Fibroblast of the conjunctiva (primary cell): ENCODE results near the gene METTL4.
"Not testable (repeated sequence)": the region's sequence is repeated elsewhere in the genome, so short reads cannot be mapped to it uniquely, and the experiment has no call there.

Experiments
- DNase-seq: peaks from one replicate; pipeline ENCODE4 v3.0.0-alpha.2; 2010; ENCODE audit warnings: low read depth

METTL4 gene

GRCh38 chr18:2559249-2559648 lies 12.1 kb downstream of the METTL4 start:
- no peak for DNase-seq

- no peak for DNase-seq
Measured at GRCh38 chr18:2557536-2557935, 13.8 kb downstream of the METTL4 start.

- DNase-seq, result no peak
Measured at GRCh38 chr18:2555895-2556294, 15.4 kb downstream of the METTL4 start.

GRCh38 chr18:2554696-2555095 lies 16.6 kb downstream of the METTL4 start:
- DNase-seq, result no peak

- DNase-seq, result no peak
Measured at GRCh38 chr18:2551425-2551824, 19.9 kb downstream of the METTL4 start.

- no peak for DNase-seq
Measured at GRCh38 chr18:2549462-2549861, 21.8 kb downstream of the METTL4 start.

- peak; percentile 37 for DNase-seq
Measured at GRCh38 chr18:2547477-2548087, 23.7 kb downstream of the METTL4 start.

- DNase-seq, result no peak
Measured at GRCh38 chr18:2545155-2545554, 26.1 kb downstream of the METTL4 start.

- peak; percentile 23 for DNase-seq
Measured at GRCh38 chr18:2541925-2542563, 29.3 kb downstream of the METTL4 start.

GRCh38 chr18:2540575-2540974 lies 30.7 kb downstream of the METTL4 start:
- DNase-seq, result no peak

- DNase-seq, result no peak
Measured at GRCh38 chr18:2538844-2539243, 32.5 kb downstream of the METTL4 start.

- DNase-seq, result no peak
Measured at GRCh38 chr18:2538236-2538635, 33.1 kb downstream of the METTL4 start.

GRCh38 chr18:2537296-2537695 lies 34.0 kb downstream of the METTL4 start:
- DNase-seq, result no peak

- peak; percentile 23 for DNase-seq
Measured at GRCh38 chr18:2536493-2536892, 34.8 kb downstream of the METTL4 start.

GRCh38 chr18:2536063-2536462 lies 35.2 kb downstream of the METTL4 start:
- DNase-seq, result no peak

- no peak for DNase-seq
Measured at GRCh38 chr18:2535419-2535910, 35.8 kb downstream of the METTL4 start.

- no peak for DNase-seq
Measured at GRCh38 chr18:2534906-2535305, 36.4 kb downstream of the METTL4 start.

- DNase-seq, result no peak
Measured at GRCh38 chr18:2532797-2533196, 38.5 kb downstream of the METTL4 start.

- no peak for DNase-seq
Measured at GRCh38 chr18:2531751-2532150, 39.6 kb downstream of the METTL4 start.

- DNase-seq, result no peak
Measured at GRCh38 chr18:2529154-2529553, 42.2 kb downstream of the METTL4 start.

GRCh38 chr18:2526329-2526728 lies 45.0 kb downstream of the METTL4 start:
- no peak for DNase-seq

- DNase-seq, result not testable (repeated sequence)
Measured at GRCh38 chr18:2524794-2525198, 46.5 kb downstream of the METTL4 start.

- no peak for DNase-seq
Measured at GRCh38 chr18:2522112-2522511, 49.2 kb downstream of the METTL4 start.

- DNase-seq, result no peak
Measured at GRCh38 chr18:2518473-2518872, 52.8 kb downstream of the METTL4 start.
